GM23248 (cell line): Measurements from ENCODE around the gene MGMT. TPM values are rescaled to one million over a fixed set of nuclear protein-coding genes. Genes with fewer than 3 reads are reported as not detected.

Experiments used
- DNase-seq: peaks from one replicate; pipeline ENCODE4 v3.0.0-alpha.2; 2015
- H2AFZ ChIP-seq: fragments of 200-600 bp; sonication (generic); 2 replicates; pipeline ENCODE4 v1.6.1; 2016; ENCODE audit warnings: antibody characterized with exemption
- H3F3A ChIP-seq: fragments of 200-600 bp; sonication (generic); 2 replicates; pipeline ENCODE4 v1.6.1; 2016; ENCODE audit warnings: mild to moderate bottlenecking, antibody characterized with exemption, mixed run types; ENCODE audit not compliant: insufficient read depth
- H3K27ac ChIP-seq: fragments of 200-600 bp; sonication (generic); 2 replicates; pipeline ENCODE4 v1.5.1; 2016; ENCODE audit warnings: mild to moderate bottlenecking
- H3K27me3 ChIP-seq: fragments of 200-600 bp; sonication (generic); replicated peaks from 2 replicates; pipeline ENCODE4 v1.6.1; 2016; ENCODE audit warnings: mild to moderate bottlenecking; ENCODE audit not compliant: insufficient read depth
- H3K36me3 ChIP-seq: fragments of 200-600 bp; sonication (generic); 2 replicates; pipeline ENCODE4 v1.6.1; 2016; ENCODE audit warnings: low read depth, mild to moderate bottlenecking
- H3K4me1 ChIP-seq: fragments of 200-600 bp; sonication (generic); 2 replicates; pipeline ENCODE4 v1.6.1; 2016; ENCODE audit warnings: mild to moderate bottlenecking; ENCODE audit not compliant: insufficient read depth
- H3K4me2 ChIP-seq: fragments of 200-600 bp; sonication (generic); one replicate; pipeline ENCODE4 v1.6.1; 2016; ENCODE audit warnings: mild to moderate bottlenecking; ENCODE audit not compliant: unreplicated experiment
- H3K4me3 ChIP-seq: fragments of 200-600 bp; sonication (generic); 2 replicates; pipeline ENCODE4 v1.5.1; 2016; ENCODE audit warnings: mild to moderate bottlenecking
- H3K79me2 ChIP-seq: fragments of 200-600 bp; sonication (generic); 2 replicates; pipeline ENCODE4 v1.6.1; 2016; ENCODE audit warnings: mild to moderate bottlenecking; ENCODE audit not compliant: insufficient read depth
- H3K9ac ChIP-seq: fragments of 200-600 bp; sonication (generic); 2 replicates; pipeline ENCODE4 v1.6.1; 2016; ENCODE audit warnings: mild to moderate bottlenecking
- H3K9me2 ChIP-seq: fragments of 200-600 bp; sonication (generic); 2 replicates; pipeline ENCODE4 v1.6.1; 2016; ENCODE audit warnings: mixed run types, mild to moderate bottlenecking, moderate library complexity; ENCODE audit not compliant: insufficient read depth
- H3K9me3 ChIP-seq: fragments of 200-600 bp; sonication (generic); one replicate; pipeline ENCODE4 v1.6.1; 2017; ENCODE audit warnings: low read depth
- H4K20me1 ChIP-seq: fragments of 200-600 bp; sonication (generic); 2 replicates; pipeline ENCODE4 v1.6.0; 2016; ENCODE audit not compliant: insufficient read depth
- EZH2 ChIP-seq: fragments of 200-600 bp; sonication (generic); IDR thresholded peaks from 2 replicates; pipeline ENCODE4 v1.6.1; 2018; ENCODE audit warnings: antibody characterized with exemption, mild to moderate bottlenecking; ENCODE audit not compliant: insufficient read depth, poor library complexity, severe bottlenecking
- EZH2phosphoT487 ChIP-seq: fragments of 200-600 bp; sonication (generic); IDR thresholded peaks from 2 replicates; pipeline ENCODE4 v1.6.1; 2018; ENCODE audit warnings: antibody characterized with exemption, moderate library complexity, mild to moderate bottlenecking, low read depth; ENCODE audit not compliant: insufficient read depth
- WGBS, 2 experiments: methylation state at CpG; one replicate each; pipeline ENCODE4 v1.1.6; 2015 to 2017; ENCODE audit warnings: low lambda C conversion rate in 2 of 2, low coverage in 1 of 2; ENCODE audit errors: missing lambda C conversion rate in 2 of 2; 5-methylcytosine and 5-hydroxymethylcytosine counted together
- in situ Hi-C: fragments of 300-500 bp; cut with MboI; formaldehyde crosslinking; loops from 2 replicates; pipeline ENCODE4 v1.15.0; 2020
- polyA plus RNA-seq: library from polyadenylated mRNA; unstranded; fragments of >200 nt; fragmentation: Nextera tagmentation; extraction: Ambion mirVana; gene quantifications from 2 replicates; pipeline ENCODE4 v1.2.1, GENCODE V29; 2016
- total RNA-seq: library from RNA; depleted of rRNA; stranded (reverse); fragments of >200 nt; shearing (Covaris generic); gene quantifications from 2 replicates; pipeline ENCODE4 v1.2.3, GENCODE V29; 2014

MGMT gene
- total and polyA plus RNA-seq, 2 experiments from 2014 or later, result 28.5 to 35.1 TPM

- no peak for TF ChIP-seq EZH2
- TF ChIP-seq EZH2phosphoT487, result no peak
- Histone ChIP-seq H3K4me1 (no peaks in the 10 kb centered on the region), H3K79me2 (no peaks in the 10 kb centered on the region), H3K27ac (no peak overlapping the region), H3K4me3 (no peak overlapping the region), H3K36me3 (no peaks in the 10 kb centered on the region), H3K9ac (no peak overlapping the region), H3K27me3 (no peaks in the 10 kb centered on the region), H4K20me1 (no peaks in the 10 kb centered on the region), H3F3A (no peaks in the 10 kb centered on the region), H2AFZ (no peak overlapping the region), H3K9me2 (no peaks in the 10 kb centered on the region), H3K9me3 (no peaks in the 10 kb centered on the region), H3K4me2 (no peak overlapping the region)
- DNase-seq, result no peak
- in situ Hi-C loops, result no loop called here
- 78 to 81% methylated on average over 2 of the region's 2 CpGs for WGBS, 2 experiments
Measured at GRCh38 chr10:129538236-129538635, 71.2 kb downstream of the MGMT start.

- TF ChIP-seq EZH2phosphoT487 (no peak), EZH2 (no peak)
- no peak for DNase-seq
Measured at GRCh38 chr10:129541200-129541599, 74.2 kb downstream of the MGMT start.

GRCh38 chr10:129541748-129542487 is 74.9 kb downstream of the MGMT start:
- Histone ChIP-seq H3F3A (no peaks in the 10 kb centered on the region), H4K20me1 (no peaks in the 10 kb centered on the region), H3K27me3 (no peaks in the 10 kb centered on the region), H3K4me3 (no peak overlapping the region), H3K79me2 (no peaks in the 10 kb centered on the region), H2AFZ (no peak overlapping the region), H3K27ac (no peak overlapping the region), H3K4me2 (no peak overlapping the region), H3K9me3 (no peaks in the 10 kb centered on the region), H3K9me2 (no peaks in the 10 kb centered on the region), H3K4me1 (no peaks in the 10 kb centered on the region), H3K9ac (no peak overlapping the region), H3K36me3 (no peaks in the 10 kb centered on the region)
- WGBS, 2 experiments, result 94 to 96% methylated on average over 20 to 21 of the region's 21 CpGs
- in situ Hi-C loops, result no loop called here
- no peak for DNase-seq
- TF ChIP-seq EZH2phosphoT487 (no peak), EZH2 (no peak)

More at GRCh38 chr10:129541200-129541599, 74.2 kb downstream of the MGMT start:
- no peak overlapping the region for H3K4me2 ChIP-seq
- H3K9ac ChIP-seq, result no peak overlapping the region
- H3K9me2 ChIP-seq, result no peaks in the 10 kb centered on the region
- H2AFZ ChIP-seq, result no peak overlapping the region
- H3K4me1 ChIP-seq, result no peaks in the 10 kb centered on the region
- no peaks in the 10 kb centered on the region for H4K20me1 ChIP-seq
- H3K9me3 ChIP-seq, result no peaks in the 10 kb centered on the region
- H3K27me3 ChIP-seq, result no peaks in the 10 kb centered on the region
- H3K4me3 ChIP-seq, result no peak overlapping the region
- no peak overlapping the region for H3K27ac ChIP-seq
- no peaks in the 10 kb centered on the region for H3F3A ChIP-seq
- 88 to 90% methylated on average over 9 of the region's 9 CpGs for WGBS, 2 experiments
- in situ Hi-C loops, result no loop called here
- no peaks in the 10 kb centered on the region for H3K79me2 ChIP-seq
- no peaks in the 10 kb centered on the region for H3K36me3 ChIP-seq

- H3K4me2 ChIP-seq, result no peak overlapping the region
Measured at GRCh38 chr10:129542589-129542988, 75.5 kb downstream of the MGMT start.

More at GRCh38 chr10:129542589-129542988, 75.5 kb downstream of the MGMT start:
- H3K9me2 ChIP-seq, result no peaks in the 10 kb centered on the region
- in situ Hi-C loops, result no loop called here
- H3K9ac ChIP-seq, result no peak overlapping the region
- H3K27me3 ChIP-seq, result no peaks in the 10 kb centered on the region
- no peaks in the 10 kb centered on the region for H4K20me1 ChIP-seq
- no peaks in the 10 kb centered on the region for H3K9me3 ChIP-seq
- H2AFZ ChIP-seq, result no peak overlapping the region
- H3K36me3 ChIP-seq, result no peaks in the 10 kb centered on the region
- WGBS, 2 experiments, result 89% methylated on average over 10 of the region's 10 CpGs
- H3K4me3 ChIP-seq, result no peak overlapping the region
- no peaks in the 10 kb centered on the region for H3F3A ChIP-seq
- H3K4me1 ChIP-seq, result no peaks in the 10 kb centered on the region
- DNase-seq, result no peak
- no peak overlapping the region for H3K27ac ChIP-seq
- TF ChIP-seq EZH2, result no peak
- no peak for TF ChIP-seq EZH2phosphoT487
- no peaks in the 10 kb centered on the region for H3K79me2 ChIP-seq
